NCI-H2196 (cell line): Measurements from ENCODE around the gene ULK2.

Experiments used
- DNase-seq: peaks from one replicate; lab custom pipeline; 2025; ENCODE audit not compliant: unreplicated experiment; lab: John Stamatoyannopoulos, UW

The ULK2 gene

GRCh38 chr17:19750020-19750572 is 117.6 kb downstream of the ULK2 start:
- no peak for DNase-seq

- no peak for DNase-seq
Observed at GRCh38 chr17:19748807-19749193, 118.9 kb downstream of the ULK2 start.

- no peak for DNase-seq
Observed at GRCh38 chr17:19747829-19748806, 119.6 kb downstream of the ULK2 start, which contains the start of gene ALDH3A1. TSS of gene ALDH3A1 (minus strand) at chr17:19748298. CDS start at chr17:19745129, 3,169 bp downstream.

GRCh38 chr17:19747159-19747719 is 120.5 kb downstream of the ULK2 start:
- no peak for DNase-seq

GRCh38 chr17:19746517-19746916 is 121.2 kb downstream of the ULK2 start:
- no peak for DNase-seq

GRCh38 chr17:19744922-19745757 is 122.6 kb downstream of the ULK2 start:
- peak; percentile 78 for DNase-seq

- no peak for DNase-seq
Observed at GRCh38 chr17:19744492-19744891, 123.2 kb downstream of the ULK2 start.

GRCh38 chr17:19743101-19744100 is 124.3 kb downstream of the ULK2 start:
- no peak for DNase-seq

- no peak for DNase-seq
Observed at GRCh38 chr17:19742495-19742894, 125.2 kb downstream of the ULK2 start.

- DNase-seq: no peak
Observed at GRCh38 chr17:19741832-19742457, 125.8 kb downstream of the ULK2 start.

GRCh38 chr17:19740933-19741332 is 126.8 kb downstream of the ULK2 start:
- DNase-seq: no peak

- DNase-seq: no peak
Observed at GRCh38 chr17:19739241-19740201, 128.2 kb downstream of the ULK2 start.

GRCh38 chr17:19738757-19739156 is 129.0 kb downstream of the ULK2 start:
- no peak for DNase-seq

GRCh38 chr17:19738073-19738449 is 129.7 kb downstream of the ULK2 start:
- DNase-seq: no peak

- no peak for DNase-seq
Observed at GRCh38 chr17:19737305-19738072, 130.2 kb downstream of the ULK2 start.

- DNase-seq: no peak
Observed at GRCh38 chr17:19736071-19736470, 131.7 kb downstream of the ULK2 start.

GRCh38 chr17:19733953-19734526 is 133.7 kb downstream of the ULK2 start:
- no peak for DNase-seq
